ENCODE data around the gene YAP1.

Gene YAP1

DNA sequence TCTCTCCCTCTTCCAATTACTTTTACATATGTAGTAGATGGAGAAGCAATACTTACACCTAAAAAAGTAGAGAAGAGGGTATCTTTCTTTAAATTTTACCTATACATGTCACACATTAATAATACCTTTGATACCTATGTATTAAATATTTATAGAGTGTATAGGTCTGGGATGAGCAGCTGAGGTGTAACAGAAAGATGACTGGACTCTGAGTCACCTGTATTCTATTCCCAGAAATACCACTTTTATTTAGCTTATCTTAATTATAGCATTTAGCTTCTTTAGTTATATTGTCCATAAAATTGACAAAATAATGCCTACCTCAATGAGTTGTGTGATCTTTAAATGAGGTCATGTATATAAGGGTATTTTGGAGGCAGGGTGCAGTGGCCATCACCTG is 30.6 kb upstream of the YAP1 start:
- TF ChIP-seq, protein P1, sequence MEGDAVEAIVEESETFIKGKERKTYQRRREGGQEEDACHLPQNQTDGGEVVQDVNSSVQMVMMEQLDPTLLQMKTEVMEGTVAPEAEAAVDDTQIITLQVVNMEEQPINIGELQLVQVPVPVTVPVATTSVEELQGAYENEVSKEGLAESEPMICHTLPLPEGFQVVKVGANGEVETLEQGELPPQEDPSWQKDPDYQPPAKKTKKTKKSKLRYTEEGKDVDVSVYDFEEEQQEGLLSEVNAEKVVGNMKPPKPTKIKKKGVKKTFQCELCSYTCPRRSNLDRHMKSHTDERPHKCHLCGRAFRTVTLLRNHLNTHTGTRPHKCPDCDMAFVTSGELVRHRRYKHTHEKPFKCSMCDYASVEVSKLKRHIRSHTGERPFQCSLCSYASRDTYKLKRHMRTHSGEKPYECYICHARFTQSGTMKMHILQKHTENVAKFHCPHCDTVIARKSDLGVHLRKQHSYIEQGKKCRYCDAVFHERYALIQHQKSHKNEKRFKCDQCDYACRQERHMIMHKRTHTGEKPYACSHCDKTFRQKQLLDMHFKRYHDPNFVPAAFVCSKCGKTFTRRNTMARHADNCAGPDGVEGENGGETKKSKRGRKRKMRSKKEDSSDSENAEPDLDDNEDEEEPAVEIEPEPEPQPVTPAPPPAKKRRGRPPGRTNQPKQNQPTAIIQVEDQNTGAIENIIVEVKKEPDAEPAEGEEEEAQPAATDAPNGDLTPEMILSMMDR (IDR thresholded peaks at IDR 0.05; ENCODE audit: extremely low read depth, missing control alignments): no peak
- DNase-seq (ENCODE audit: low spot score): no peak

GRCh38 chr11:102081313-102081712 is 28.9 kb upstream of the YAP1 start:
- TF ChIP-seq, protein P1 (IDR thresholded peaks at IDR 0.05; ENCODE audit: extremely low read depth, missing control alignments): no peak
- DNase-seq (ENCODE audit: low spot score): no peak

DNA sequence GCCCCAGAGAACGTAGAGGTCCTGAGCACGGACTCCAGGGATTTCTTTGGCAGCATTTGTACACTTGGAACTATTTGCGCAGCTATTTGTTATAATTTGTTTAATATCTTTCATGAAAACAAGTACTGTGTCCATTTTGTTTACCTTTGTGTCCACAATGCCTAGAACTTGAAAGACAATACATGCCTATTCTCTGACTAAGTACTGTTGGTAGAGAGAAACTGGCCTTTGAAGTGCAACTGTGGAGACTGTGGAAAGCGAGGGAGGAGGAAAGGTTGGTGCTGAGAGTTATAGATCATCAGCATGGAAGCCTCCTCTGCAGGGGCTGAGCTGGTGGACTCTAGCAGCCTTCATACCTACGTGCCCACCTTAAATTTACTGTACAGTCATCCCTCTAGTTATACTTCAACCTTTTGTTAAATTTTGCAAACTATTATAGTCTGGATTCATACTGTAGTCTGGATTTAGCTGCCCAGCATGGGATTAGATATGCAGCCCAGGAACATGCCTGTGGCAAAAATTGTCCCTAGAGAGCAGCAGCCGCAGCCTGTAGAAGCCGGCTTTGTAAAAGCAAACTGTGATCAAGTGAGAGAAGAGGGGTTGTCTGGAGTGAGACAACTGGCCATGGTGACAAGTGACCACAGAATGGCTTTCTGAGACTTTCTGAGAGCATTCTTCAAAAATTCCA is 24.2 kb upstream of the YAP1 start:
- TF ChIP-seq, protein P1 (IDR thresholded peaks at IDR 0.05; ENCODE audit: extremely low read depth, missing control alignments): no peak
- DNase-seq (ENCODE audit: low spot score): no peak

- DNase-seq (ENCODE audit: low spot score): no peak
- TF ChIP-seq, protein P1 (IDR thresholded peaks at IDR 0.05; ENCODE audit: extremely low read depth, missing control alignments): no peak
Observed at GRCh38 chr11:102097186-102097585, 13.1 kb upstream of the YAP1 start.

DNA sequence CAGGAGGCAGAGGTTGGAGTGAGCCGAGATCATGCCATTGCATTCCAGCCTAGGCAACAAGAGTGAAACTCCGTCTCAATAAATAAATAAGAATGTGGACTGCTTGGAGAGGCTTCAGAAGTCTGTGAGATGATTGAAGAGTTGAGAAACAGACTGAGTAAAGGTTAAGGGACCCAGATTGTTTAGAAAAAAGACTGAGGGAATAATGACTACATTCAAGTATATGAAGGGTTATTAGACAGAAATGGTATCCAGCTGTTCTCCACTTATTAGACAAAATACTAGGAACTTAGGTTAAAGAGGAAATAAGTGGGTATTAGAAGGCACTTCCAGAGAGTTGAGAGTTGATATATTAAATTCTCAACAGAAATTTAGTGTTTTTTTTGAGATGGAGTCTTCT is 10.5 kb upstream of the YAP1 start:
- TF ChIP-seq, protein P1 (IDR thresholded peaks at IDR 0.05; ENCODE audit: extremely low read depth, missing control alignments): no peak
- no peak for DNase-seq (ENCODE audit: low spot score)

GRCh38 chr11:102108734-102109440 is 1.4 kb upstream of the YAP1 start:
- DNase-seq (ENCODE audit: low spot score): no peak
- TF ChIP-seq, protein P1 (IDR thresholded peaks at IDR 0.05; ENCODE audit: extremely low read depth, missing control alignments): no peak

DNA sequence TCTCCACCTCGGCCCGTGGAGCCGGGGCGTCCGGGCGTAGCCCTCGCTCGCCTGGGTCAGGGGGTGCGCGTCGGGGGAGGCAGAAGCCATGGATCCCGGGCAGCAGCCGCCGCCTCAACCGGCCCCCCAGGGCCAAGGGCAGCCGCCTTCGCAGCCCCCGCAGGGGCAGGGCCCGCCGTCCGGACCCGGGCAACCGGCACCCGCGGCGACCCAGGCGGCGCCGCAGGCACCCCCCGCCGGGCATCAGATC is 439 bp downstream of the YAP1 start:
- no peak for DNase-seq (ENCODE audit: low spot score)
- TF ChIP-seq, protein P1 (IDR thresholded peaks at IDR 0.05; ENCODE audit: extremely low read depth, missing control alignments): no peak

Data from GM20000 (cell line).